H1 (cell line): Measurements from ENCODE around the gene TM9SF3. TPM values are rescaled to one million over a fixed set of nuclear protein-coding genes. Genes with fewer than 3 reads are reported as not detected.

Experiments used
- CTBP2 ChIP-seq: IDR thresholded peaks from 2 replicates; pipeline ENCODE4 v1.7.0; 2011; ENCODE audit warnings: borderline replicate concordance, mild to moderate bottlenecking, moderate library complexity, mixed read lengths, low read length; ENCODE audit not compliant: insufficient read depth, insufficient read length
- FOSL1 ChIP-seq: IDR thresholded peaks from 2 replicates; pipeline ENCODE4 v1.6.1; 2011; ENCODE audit warnings: mild to moderate bottlenecking, low read depth, low read length, moderate library complexity; ENCODE audit not compliant: insufficient read depth
- RXRA ChIP-seq: IDR thresholded peaks from 2 replicates; pipeline ENCODE4 v1.6.1; 2011; ENCODE audit warnings: low read depth, mild to moderate bottlenecking, low read length, moderate library complexity; ENCODE audit not compliant: insufficient read depth
- SIN3A ChIP-seq, 2 experiments: IDR thresholded peaks in 1 of 2; conservative IDR thresholded peaks in 1 of 2; 2 replicates each; pipeline ENCODE4 v1.6.1; 2011 to 2012; ENCODE audit warnings: low read length in 2 of 2, improper control_type of control experiment in 1 of 2, low read depth in 1 of 2, mild to moderate bottlenecking in 1 of 2
- polyA plus RNA-seq, 7 experiments: library from polyadenylated mRNA; depleted of rRNA in 3 of 7; stranded (reverse) in 5 of 7; unstranded in 2 of 7; fragments of >200 nt in 5 of 7; fragments of 200-250 nt in 2 of 7; gene quantifications; 1 replicate in 5 of 7; 2 replicates in 1 of 7; 4 replicates in 1 of 7; pipeline versions ENCODE4 v1.2.1 to v1.2.3, GENCODE V29; 2011 to 2013; ENCODE audit warnings: missing spikeins in 2 of 7, mixed read lengths in 2 of 7
- total RNA-seq: library from RNA; stranded (reverse); fragmentation: NEBNext Ultra II Directional; extraction: Animal tissue kit (Norgen Biotek cat#: 25700); gene quantifications from 2 replicates; pipeline ENCODE4 v1.2.1, GENCODE V29; 2021

The TM9SF3 gene
- total and polyA plus RNA-seq, 2 of the 8 experiments (the other 6 are each of a cell fraction or from before 2014, with no cell fraction given) = 123 to 127 TPM

GRCh38 chr10:96502561-96503282 is 84.1 kb downstream of the TM9SF3 start (continued):
- TF ChIP-seq FOSL1 = no peak
- no peak for TF ChIP-seq SIN3A (conservative IDR thresholded peaks at IDR 0.05 in 1 of 2, IDR thresholded peaks at IDR 0.05 in 1 of 2; ENCODE audit: low read depth in 1 of 2, low read length in 2 of 2)
- TF ChIP-seq CTBP2 = no peak
- TF ChIP-seq RXRA = no peak
